Fibroblast of skin of abdomen (primary cell): ENCODE data around the gene FAM193A.
"Not testable (repeated sequence)": the region's sequence is repeated elsewhere in the genome, so short reads cannot be mapped to it uniquely, and the experiment has no call there.

ENCODE experiments used
- DNase-seq: peaks from one replicate; pipeline ENCODE4 v3.0.0-alpha.2; 2013

The FAM193A gene

GRCh38 chr4:2578106-2578505 is 41.7 kb downstream of the FAM193A start:
- DNase-seq, result no peak

DNA sequence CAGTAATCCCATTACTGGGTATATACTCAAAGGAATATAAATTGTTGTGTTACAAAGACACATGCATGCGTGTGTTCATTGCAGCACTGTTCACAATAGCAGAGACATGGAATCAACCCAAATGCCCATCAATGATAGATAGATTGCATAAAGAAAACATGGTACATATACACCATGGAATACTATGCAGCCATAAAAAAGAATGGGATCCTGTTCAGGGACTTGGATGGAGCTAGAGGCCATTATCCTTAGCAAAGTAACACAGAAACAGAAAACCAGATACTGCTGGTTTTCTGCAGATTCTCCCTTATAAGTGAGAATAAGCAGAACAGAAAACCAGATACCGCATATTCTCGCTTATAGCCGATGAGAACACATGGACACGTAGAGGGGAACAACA is 43.5 kb downstream of the FAM193A start:
- no peak for DNase-seq

DNA sequence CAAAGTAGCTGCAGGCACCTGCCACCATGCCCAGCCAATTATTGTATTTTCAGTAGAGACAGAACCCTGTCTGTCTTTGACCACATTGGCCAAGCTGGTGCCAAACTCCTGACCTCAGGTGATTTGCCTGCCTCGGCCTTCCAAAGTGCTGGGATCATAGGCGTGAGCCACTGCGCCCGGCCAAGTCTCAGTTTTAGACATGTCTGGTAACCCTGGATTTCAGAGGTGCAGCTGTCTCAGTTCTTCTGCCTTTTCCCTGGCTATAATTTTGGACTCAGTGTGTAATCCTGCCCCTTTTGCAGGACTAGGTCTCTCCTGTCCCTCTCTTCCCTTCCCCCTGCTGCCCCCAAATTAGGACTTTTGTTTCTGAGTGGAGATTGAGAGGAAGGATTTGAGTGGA is 46.6 kb downstream of the FAM193A start:
- no peak for DNase-seq

- DNase-seq, result peak; percentile 22
Observed at GRCh38 chr4:2583517-2583916, 47.1 kb downstream of the FAM193A start.

- no peak for DNase-seq
Observed at GRCh38 chr4:2586502-2586901, 50.1 kb downstream of the FAM193A start.

GRCh38 chr4:2587213-2587823 is 50.9 kb downstream of the FAM193A start:
- DNase-seq, result no peak

GRCh38 chr4:2588259-2588658 is 51.8 kb downstream of the FAM193A start:
- no peak for DNase-seq

GRCh38 chr4:2591189-2591588 is 54.7 kb downstream of the FAM193A start:
- no peak for DNase-seq

DNA sequence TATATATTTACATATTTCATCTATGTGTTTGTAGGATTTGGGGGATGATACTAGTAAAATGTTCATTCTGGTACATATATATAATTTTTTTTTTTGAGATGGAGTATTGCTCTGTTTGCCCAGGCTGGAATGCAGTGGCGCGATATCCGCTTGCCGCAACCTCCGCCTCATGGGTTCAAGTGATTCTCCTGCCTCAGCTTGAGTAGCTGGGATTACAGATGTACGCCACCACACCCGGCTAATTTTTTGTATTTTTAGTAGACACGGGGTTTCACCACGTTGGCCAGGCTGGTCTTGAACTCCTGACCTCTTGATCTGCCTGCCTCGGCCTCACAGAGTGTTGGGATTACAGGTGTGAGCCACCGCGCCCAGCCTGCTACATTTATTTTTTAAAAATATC is 55.6 kb downstream of the FAM193A start:
- not testable (repeated sequence) for DNase-seq

- no peak for DNase-seq
Observed at GRCh38 chr4:2592572-2592971, 56.1 kb downstream of the FAM193A start.

DNA sequence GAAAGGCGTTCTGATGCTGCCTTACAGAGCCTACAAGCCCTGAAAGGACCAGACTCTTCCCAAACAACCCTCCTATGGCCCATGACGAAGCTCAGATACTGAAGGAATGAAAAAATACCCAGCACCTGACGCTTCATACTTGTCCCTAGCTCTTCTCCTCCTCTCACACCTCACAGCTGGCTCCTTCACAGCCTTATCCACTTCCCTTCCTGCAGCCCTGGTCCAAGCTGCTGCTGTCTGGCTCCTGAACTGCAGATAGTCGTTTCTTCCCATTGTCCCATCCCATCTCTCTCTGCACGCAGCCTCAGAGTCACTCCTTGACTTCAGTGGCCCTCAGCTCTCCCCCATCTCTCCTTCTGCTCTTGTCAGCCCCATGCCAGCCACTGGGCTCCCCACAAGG is 56.6 kb downstream of the FAM193A start:
- no peak for DNase-seq

GRCh38 chr4:2595436-2595835 is 59.0 kb downstream of the FAM193A start:
- DNase-seq, result no peak

GRCh38 chr4:2595952-2596552 is 59.6 kb downstream of the FAM193A start:
- no peak for DNase-seq

DNA sequence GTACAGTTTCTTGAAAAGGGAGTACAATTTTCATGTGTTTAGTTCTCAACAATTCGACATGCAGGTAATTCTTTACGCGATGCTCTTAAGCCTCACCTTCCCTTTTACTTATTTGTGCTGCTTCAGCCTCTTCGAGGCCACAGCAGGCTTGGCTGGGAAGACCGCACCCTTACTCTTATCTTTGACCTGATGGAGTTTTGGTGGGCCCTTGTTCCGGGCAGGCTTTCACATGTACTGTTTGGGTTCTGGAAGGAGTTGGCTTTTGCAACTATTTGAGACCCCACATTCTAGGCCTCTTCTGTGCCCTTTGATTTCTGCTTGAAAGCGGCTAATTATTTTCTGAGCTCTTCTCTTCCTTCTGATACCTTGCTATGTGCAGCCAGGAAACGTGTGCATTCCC is 60.2 kb downstream of the FAM193A start:
- no peak for DNase-seq

GRCh38 chr4:2598511-2599303 is 62.3 kb downstream of the FAM193A start:
- DNase-seq, result no peak

DNA sequence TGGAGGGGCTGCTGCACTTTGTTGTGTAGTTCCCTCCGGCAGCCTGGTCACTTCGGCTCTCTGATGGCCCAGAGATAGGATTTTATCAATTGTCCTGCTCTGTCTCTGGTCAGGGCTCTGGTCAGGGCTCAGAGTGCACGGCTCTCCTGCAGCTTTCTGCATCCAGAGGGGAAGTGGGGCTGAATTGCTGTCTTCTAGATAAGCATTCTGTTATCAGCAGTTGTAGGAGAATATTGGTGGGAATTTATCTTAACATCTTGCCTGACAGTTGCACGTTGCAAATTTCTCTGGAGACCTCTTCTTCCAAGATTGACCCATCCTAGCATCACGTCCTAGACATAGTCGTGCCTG is 62.8 kb downstream of the FAM193A start:
- DNase-seq, result no peak

DNA sequence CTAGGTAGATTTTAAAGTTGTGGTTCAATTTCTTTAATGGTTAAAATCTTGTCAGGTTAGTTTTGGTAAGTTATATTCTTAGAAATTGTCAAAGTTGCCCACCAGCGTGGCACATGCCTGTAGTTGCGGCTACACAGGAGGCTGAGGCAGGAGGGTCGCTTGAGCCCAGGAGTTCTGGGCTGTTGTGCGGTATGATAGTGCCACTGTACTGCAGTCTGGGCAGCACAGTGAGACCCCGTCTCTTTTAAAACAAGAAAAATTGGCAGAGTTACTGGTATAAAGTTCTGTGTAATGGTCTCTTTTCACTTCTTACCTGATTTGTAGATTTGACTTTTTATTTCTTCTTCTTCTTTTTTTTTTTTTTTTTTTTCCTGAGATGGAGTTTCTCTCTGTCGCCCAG is 64.4 kb downstream of the FAM193A start:
- DNase-seq, result no peak

DNA sequence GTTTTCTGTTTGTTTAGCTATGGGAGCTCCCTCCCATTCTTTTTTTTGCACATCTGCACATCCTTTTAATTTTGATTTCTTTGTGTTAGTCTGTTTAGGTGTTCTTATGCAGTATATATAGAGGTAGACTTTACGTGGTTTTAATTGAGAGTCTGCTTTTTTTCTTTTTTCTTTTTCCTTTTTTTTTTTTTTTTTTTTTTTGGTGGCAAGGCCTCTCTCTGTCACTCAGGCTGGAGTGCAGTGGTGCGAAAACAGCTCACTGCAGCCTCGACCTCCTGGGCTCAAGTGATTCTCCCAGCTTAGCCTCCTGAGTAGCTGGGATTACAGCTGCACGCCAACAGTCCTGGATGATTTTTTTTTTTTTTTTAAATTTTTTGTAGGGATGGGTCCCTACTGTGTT is 68.2 kb downstream of the FAM193A start:
- DNase-seq, result no peak

- DNase-seq, result no peak
Observed at GRCh38 chr4:2606960-2607506, 70.6 kb downstream of the FAM193A start.

GRCh38 chr4:2607822-2608221 is 71.4 kb downstream of the FAM193A start:
- DNase-seq, result no peak

DNA sequence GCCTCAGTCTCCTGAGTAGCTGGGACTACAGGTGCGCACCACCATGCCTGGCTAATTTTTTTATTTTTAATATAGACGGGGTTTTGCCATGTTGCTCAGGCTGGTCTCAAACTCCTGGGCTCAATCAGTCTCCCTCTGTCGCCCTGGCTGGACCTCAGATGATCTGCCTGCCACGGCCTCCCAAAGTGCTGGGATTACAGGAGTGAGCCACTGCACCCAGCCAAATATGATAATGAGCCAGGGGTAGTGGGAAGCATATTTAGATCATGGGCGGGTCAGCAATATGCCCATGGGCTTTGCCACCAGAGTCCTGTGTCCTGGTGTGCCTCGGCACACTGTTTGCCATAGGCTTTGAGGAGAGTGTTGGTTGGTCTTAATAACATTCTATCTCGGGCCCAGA is 71.8 kb downstream of the FAM193A start:
- DNase-seq, result no peak

DNA sequence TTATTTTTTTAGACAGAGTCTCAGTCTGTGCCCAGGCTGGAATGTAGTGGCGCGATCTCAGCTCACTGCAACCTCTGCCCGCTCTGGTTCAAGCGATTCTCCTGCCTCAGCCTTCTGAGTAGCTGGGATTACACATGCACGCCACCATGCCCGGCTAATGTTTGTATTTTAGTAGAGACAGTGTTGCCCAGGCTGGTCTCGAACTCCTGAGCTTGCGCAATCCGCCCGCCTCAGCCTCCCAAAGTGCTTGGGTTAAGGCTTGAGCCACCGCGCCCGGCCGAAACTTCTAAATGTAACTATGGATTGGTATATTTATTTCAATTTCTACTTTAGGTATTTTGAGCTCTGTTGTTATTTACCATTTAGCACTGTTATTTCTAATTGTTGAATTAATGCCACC is 79.4 kb downstream of the FAM193A start:
- no peak for DNase-seq

GRCh38 chr4:2617955-2618354 is 81.5 kb downstream of the FAM193A start:
- DNase-seq, result no peak

GRCh38 chr4:2618729-2619128 is 82.3 kb downstream of the FAM193A start:
- not testable (repeated sequence) for DNase-seq
